HL-60/S4 treated with phorbol 12-myristate 13-acetate at 8.2 ng/mL for 4 days and 3 days (cell line): ENCODE data around the gene PADI6.

Source experiments
- in situ Hi-C: fragments of 300-500 bp; cut with MboI; formaldehyde crosslinking; loops from 2 replicates; pipeline ENCODE4 v1.15.0; 2022; ENCODE audit warnings: low sequenced_read_pairs

Gene PADI6

DNA sequence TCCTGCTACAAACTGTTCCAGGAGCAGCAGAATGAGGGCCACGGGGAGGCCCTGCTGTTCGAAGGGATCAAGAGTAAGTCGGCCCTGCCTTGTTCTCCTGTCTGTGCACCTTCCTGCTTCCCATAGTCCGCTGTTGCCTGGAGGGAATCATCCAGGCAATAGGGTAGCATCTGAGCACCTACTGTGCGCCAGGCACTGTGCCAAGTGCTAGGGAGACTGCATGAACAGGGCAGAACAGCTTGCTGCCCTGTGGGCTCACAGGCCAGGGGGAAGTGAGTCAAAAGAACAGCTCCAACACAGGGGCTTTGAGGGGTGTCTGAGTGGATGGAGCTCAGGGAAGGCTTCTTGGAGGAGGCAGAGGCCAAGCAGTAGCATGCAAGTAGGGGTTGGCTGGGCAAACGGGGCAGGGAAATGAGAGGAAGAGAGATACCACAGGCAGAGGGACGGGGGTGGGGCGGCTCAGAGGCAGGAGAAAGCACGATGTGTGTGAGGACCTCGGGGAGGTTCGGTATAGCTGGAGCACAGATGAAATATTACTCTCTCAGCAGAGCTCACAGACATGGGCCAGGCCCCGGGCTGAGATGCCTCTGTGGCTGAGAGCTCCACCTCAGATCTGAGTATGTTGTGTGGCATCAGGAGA, 15.5 kb upstream of the PADI6 start:
- in situ Hi-C loops, result no loop called here

- in situ Hi-C loops, result no loop called here
These were observed 13.4 kb upstream of the PADI6 start for GRCh38 chr1:17358557-17358956.

- in situ Hi-C loops, result no loop called here
These were observed 13.0 kb upstream of the PADI6 start for GRCh38 chr1:17359031-17359430.

DNA sequence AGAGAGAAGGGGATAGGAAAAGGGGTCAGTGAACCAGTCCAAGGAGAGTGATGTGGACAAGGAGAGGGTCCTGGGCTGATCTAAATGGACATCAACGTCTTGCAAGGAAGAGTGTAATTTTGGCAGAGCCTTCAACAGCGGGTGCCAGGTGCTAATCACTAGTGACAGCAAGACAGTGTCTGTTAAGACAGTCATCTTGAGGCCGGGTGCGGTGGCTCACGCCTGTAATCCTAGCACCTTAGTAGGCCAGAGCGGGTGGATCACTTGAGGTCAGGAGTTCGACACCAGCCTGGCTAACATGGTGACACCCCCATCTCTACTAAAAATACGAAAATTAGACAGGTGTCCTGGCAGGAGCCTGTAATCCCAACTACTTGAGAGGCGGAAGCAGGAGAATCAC, 12.2 kb upstream of the PADI6 start:
- in situ Hi-C loops, result no loop called here

DNA sequence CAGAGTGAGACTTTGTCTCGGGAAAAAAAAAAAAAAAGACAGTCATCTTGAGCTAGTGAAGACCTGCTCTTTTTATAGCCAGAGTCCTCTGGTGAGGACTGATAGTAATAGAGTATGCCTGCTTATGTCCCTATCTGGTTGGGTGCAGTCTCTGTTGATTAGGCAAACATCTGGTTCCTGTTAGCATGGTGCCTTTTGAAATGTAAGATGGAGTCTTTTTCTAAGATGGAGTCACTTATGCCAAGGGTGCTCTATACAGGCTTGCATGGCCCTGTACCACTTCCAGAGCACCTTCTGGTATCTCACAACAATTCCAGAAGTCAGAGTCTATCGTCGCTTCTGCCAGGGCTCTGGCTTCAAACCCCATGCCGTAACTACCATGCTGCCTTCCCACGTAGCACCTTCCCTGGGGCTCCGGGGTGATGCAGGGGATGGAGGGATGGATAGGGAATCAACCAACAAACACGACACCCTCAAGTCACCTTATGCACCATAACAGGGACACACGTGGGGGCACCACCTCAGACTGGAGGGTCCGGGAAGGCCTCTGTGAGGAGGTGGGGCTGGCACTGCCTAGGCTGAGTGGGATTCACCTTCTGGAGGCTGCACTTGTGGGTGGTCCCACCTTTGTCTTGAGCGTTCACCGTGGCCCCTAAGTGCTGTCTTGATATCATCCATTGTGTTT, 11.6 kb upstream of the PADI6 start:
- in situ Hi-C loops, result no loop called here

DNA sequence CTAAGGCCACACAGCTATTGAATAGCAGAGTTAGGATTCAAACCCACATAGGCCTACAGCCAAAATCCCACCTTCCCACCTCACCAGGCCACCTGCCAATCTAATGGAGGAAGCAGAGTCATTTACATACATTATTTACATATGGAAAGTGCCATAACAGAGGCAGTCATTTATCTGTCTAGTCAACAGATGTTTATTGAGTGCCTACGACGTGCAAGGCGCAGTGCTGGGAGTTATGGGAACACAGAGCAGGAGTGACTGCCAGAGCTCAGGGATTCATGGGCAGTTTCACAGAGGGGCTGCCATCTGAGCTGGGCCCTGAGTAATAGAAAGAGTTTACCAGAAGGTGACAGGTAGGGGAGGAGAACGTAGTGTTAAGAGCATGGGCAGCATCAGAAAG, 10.3 kb upstream of the PADI6 start:
- in situ Hi-C loops, result no loop called here

DNA sequence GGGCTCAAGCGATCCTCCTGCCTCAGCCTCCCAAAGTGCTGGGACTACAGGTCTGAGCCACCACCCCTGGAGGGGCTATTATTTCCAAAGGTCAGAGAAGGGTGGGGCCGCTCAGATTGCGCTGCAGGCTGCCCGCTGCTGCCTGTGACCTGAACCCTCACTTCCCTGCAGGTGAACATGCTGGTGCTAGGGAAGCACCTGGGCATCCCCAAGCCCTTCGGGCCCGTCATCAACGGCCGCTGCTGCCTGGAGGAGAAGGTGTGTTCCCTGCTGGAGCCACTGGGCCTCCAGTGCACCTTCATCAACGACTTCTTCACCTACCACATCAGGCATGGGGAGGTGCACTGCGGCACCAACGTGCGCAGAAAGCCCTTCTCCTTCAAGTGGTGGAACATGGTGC, 8.6 kb upstream of the PADI6 start:
- in situ Hi-C loops, result no loop called here

DNA sequence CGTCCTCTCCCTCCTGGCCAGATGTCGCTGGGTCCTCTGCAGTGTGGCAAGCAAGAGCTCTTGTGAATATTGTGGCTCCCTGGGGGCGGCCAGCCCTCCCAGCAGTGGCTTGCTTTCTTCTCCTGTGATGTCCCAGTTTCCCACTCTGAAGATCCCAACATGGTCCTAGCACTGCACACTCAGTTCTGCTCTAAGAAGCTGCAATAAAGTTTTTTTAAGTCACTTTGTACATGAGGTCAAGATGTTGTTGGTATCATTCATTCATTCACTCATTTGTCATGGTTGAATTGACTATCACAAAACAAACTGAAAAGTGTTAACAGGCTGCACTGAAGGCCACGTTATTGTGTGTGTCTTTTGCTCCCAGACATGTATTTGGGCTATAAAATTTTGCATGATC, 8.2 kb upstream of the PADI6 start:
- in situ Hi-C loops, result no loop called here

DNA sequence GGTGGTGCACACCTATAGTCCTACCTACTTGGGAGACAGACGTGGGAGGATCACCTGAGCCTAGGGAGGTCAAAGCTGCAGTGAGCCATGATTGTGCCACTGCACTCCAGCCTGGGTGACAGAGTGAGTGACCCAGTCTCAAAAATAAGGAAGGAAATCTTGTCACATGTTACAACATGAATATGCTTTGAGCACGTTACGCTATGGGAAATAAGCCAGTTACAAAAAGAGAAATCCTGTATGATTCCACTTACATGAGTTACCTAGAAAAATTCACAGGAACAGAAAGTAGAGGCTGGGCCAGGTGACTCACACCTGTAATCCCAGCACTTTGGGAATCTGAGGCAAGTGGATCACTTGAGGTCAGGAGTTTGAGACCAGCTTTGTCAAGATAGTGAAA, 6.7 kb upstream of the PADI6 start:
- in situ Hi-C loops, result no loop called here

- in situ Hi-C loops, result no loop called here
These were observed 2.5 kb upstream of the PADI6 start for GRCh38 chr1:17369466-17369865.

DNA sequence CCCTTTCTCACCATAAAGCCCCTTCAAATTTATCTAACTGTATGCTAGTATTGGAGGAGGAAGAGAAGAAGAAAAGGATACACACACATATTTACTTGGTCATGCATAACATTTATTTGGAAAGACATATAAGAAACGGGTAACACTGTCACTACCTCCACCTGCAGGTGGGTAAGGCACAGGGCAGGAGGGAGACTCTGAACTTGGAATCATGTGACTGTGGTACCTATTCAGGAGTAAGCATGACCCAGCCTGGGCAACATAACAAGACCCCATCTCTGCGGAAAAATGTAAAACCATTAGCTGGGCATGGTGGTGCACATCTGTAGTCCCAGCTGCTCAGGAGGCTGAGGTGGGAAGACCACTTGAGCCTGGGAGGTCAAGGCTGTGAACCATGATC, 1.4 kb upstream of the PADI6 start:
- in situ Hi-C loops, result no loop called here

GRCh38 chr1:17372955-17373354, 959 bp downstream of the PADI6 start:
- in situ Hi-C loops, result no loop called here

GRCh38 chr1:17375651-17376050, 3.7 kb downstream of the PADI6 start:
- in situ Hi-C loops, result no loop called here

- in situ Hi-C loops, result no loop called here
These were observed 5.4 kb downstream of the PADI6 start for GRCh38 chr1:17377325-17377953.

DNA sequence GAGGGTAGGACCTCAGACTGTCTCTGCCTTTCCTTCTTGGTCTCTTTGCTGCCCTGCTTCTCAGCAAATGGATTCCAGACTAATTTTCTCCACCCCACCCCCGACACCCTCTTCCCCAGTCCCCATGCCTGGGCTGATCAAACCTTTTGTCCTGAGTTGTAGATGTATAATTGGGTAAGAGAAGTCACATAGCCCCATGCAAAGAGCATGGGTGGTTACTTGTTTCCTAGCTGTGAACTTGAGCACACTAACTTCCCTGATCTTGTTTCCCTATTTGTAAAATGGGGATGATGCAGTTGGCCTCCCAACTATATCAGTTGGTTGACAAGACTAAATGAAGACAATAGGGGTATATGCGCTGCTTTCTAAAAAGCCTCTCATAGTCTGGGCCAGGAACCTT, 9.2 kb downstream of the PADI6 start:
- in situ Hi-C loops, result no loop called here

GRCh38 chr1:17392199-17392740, 20.3 kb downstream of the PADI6 start:
- in situ Hi-C loops, result no loop called here

GRCh38 chr1:17393230-17393629, 21.2 kb downstream of the PADI6 start:
- in situ Hi-C loops, result no loop called here

DNA sequence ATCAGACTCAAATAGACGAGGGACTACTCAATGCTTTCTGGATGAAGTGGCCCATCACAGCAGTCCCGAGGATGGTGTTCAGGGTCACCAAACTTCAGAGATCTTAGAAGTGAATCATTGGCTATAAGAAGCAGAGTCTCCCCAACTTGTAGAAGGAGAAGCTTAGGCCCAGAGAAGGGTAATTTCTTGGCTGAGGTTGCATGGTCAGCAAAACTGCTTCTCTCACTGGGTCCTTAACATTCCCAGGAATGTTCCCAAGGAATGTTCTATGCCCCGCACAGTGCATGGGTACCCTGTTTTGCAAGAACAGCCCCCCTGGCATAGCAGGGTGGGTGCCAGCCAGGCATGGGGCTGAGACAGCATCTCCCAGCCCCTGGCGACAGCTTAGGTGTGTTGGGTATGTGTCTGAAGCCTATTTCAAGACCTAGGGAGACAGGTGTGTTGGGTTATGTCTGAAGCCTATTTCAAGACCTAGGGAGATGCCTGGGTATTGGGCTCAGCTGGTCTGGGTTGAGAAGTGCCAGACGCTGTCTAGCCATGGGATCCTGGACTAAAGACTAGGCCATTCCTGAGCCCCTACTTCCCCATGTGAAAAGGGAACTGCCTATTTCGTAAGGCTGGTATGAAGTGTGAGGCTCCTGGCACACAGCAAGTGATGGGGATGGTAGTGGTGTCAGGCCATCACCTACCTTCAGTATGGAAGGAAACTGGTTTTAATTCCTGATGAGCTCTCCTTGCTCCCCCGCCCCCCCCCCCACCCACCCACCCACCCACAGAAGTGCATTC, 26.1 kb downstream of the PADI6 start:
- in situ Hi-C loops, result no loop called here

GRCh38 chr1:17400725-17401341, 28.8 kb downstream of the PADI6 start:
- in situ Hi-C loops, result no loop called here

DNA sequence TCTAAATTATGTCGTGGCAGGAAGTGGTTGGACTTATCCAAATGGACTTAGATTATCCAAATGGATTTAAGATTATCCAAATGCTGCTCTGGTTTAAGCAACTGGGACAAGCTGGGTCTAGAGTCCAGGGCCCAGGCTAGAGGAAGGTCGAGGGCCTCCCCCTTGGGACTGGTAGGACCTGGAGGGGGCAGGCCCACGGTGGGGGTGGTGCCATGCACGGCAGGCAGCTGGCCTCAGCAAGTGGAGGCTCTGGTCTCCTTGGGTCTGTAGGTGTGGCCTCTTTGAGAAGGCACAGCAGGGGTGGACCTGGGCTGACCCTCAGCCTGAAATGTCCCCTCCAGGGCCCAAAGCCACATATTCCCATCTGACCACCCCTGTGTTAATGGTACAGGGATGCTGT, 29.8 kb downstream of the PADI6 start:
- in situ Hi-C loops, result no loop called here

- in situ Hi-C loops, result no loop called here
These were observed 31.1 kb downstream of the PADI6 start for GRCh38 chr1:17403081-17403480.
